ENCODE results near the gene PPIL1.

Gene PPIL1

GRCh38 chr6:36829919-36830544, 44.6 kb downstream of the PPIL1 start:
- no peak for TF ChIP-seq CTCF (conservative IDR thresholded peaks at IDR 0.05)
- H3K27ac ChIP-seq = peak overlapping the region; percentile 58

- H3K27ac ChIP-seq = no peak overlapping the region
- TF ChIP-seq CTCF (conservative IDR thresholded peaks at IDR 0.05) = no peak
Observed at GRCh38 chr6:36827261-36828079, 47.1 kb downstream of the PPIL1 start.

GRCh38 chr6:36826520-36827227, 47.9 kb downstream of the PPIL1 start:
- no peak for TF ChIP-seq CTCF (conservative IDR thresholded peaks at IDR 0.05)

GRCh38 chr6:36825994-36826393, 48.6 kb downstream of the PPIL1 start:
- no peak overlapping the region for H3K27ac ChIP-seq
- no peak for TF ChIP-seq CTCF (conservative IDR thresholded peaks at IDR 0.05)

More at GRCh38 chr6:36826520-36827227, 47.9 kb downstream of the PPIL1 start:
- H3K27ac ChIP-seq = no peak overlapping the region

GRCh38 chr6:36825452-36825851, 49.2 kb downstream of the PPIL1 start:
- TF ChIP-seq CTCF (conservative IDR thresholded peaks at IDR 0.05) = no peak
- no peak overlapping the region for H3K27ac ChIP-seq

- TF ChIP-seq CTCF (conservative IDR thresholded peaks at IDR 0.05) = no peak
Observed at GRCh38 chr6:36824253-36824652, 50.4 kb downstream of the PPIL1 start.

GRCh38 chr6:36823421-36824096, 51.0 kb downstream of the PPIL1 start:
- no peak overlapping the region for H3K27ac ChIP-seq
- no peak for TF ChIP-seq CTCF (conservative IDR thresholded peaks at IDR 0.05)

More at GRCh38 chr6:36824253-36824652, 50.4 kb downstream of the PPIL1 start:
- H3K27ac ChIP-seq = no peak overlapping the region

Data from VCaP (cell line).